Endothelial cell of umbilical vein (primary cell): Measurements from ENCODE around the gene CHERP. TPM values are rescaled to one million over a fixed set of nuclear protein-coding genes. Genes with fewer than 3 reads are reported as not detected.

ENCODE experiments used
- BruUV-seq: library from RNA; stranded (reverse); fragments of 400-500 nt; replicated peaks from 2 replicates; lab custom pipeline; 2021; lab: Mats Ljungman, UMichigan
- CTCF ChIA-PET: fragments of 300-600, 350-600 bp; sonication (Branson Sonifier 250); formaldehyde crosslinking; loops from one replicate; lab custom pipeline; 2021; ENCODE audit warnings: antibody characterized with exemption, inconsistent platforms; lab: Charles Lee
- POLR2A ChIA-PET: fragments of 300-600, 350-600 bp; sonication (Branson Sonifier 250); formaldehyde crosslinking; loops from one replicate; lab custom pipeline; 2021; ENCODE audit warnings: antibody characterized with exemption, inconsistent platforms; lab: Charles Lee
- DNase-seq: peaks from one replicate; pipeline ENCODE4 v3.0.0-alpha.2; 2011; ENCODE audit warnings: low read depth, low spot score
- FAIRE-seq: peaks from 2 replicates; lab custom pipeline; 2011; peaks lifted over from hg19 to GRCh38; lab: Jason Lieb, UNC
- H2AFZ ChIP-seq: 2 replicates; pipeline ENCODE4 v1.6.0; 2012; ENCODE audit warnings: low read depth, low read length, control low read depth, inconsistent platforms
- H3K27ac ChIP-seq: 2 replicates; pipeline ENCODE4 v1.5.1; 2011; ENCODE audit warnings: low read depth, mild to moderate bottlenecking, control low read depth, low read length, moderate library complexity; ENCODE audit not compliant: insufficient read depth
- H3K27me3 ChIP-seq, 2 experiments: 2 replicates each; pipeline versions ENCODE4 v1.6.0 to v1.6.1; 2011; ENCODE audit warnings: low read length in 2 of 2, mixed read lengths in 1 of 2; ENCODE audit not compliant: control insufficient read depth in 2 of 2, insufficient read depth in 2 of 2
- H3K36me3 ChIP-seq, 2 experiments: 2 replicates in 1 of 2; 3 replicates in 1 of 2; pipeline ENCODE4 v1.5.1; 2011; ENCODE audit warnings: low read length in 2 of 2, mild to moderate bottlenecking in 1 of 2, moderate library complexity in 1 of 2; ENCODE audit not compliant: control insufficient read depth in 2 of 2, insufficient read depth in 2 of 2; ENCODE audit errors: extremely low read depth in 1 of 2
- H3K4me1 ChIP-seq: 3 replicates; pipeline ENCODE4 v1.5.1; 2011; ENCODE audit warnings: mild to moderate bottlenecking, low read length; ENCODE audit not compliant: control insufficient read depth, insufficient read depth; ENCODE audit errors: extremely low read depth
- H3K4me2 ChIP-seq: 2 replicates; pipeline ENCODE4 v1.6.1; 2011; ENCODE audit warnings: low read length, control low read depth, mixed read lengths; ENCODE audit not compliant: insufficient read depth
- H3K4me3 ChIP-seq, 3 experiments: fragments of 200-600 bp in 1 of 3; sonication (generic), shearing (Covaris generic) in 1 of 3; replicated peaks in 1 of 3; 2 replicates each; pipeline ENCODE4 v1.5.1; 2011 to 2016; ENCODE audit warnings: control low read depth in 3 of 3, low read length in 3 of 3, mild to moderate bottlenecking in 2 of 3, inconsistent platforms in 1 of 3, low read depth in 1 of 3, moderate library complexity in 1 of 3; ENCODE audit not compliant: insufficient read depth in 1 of 3
- H3K79me2 ChIP-seq: 2 replicates; pipeline ENCODE4 v1.6.0; 2012; ENCODE audit warnings: low read length, inconsistent platforms; ENCODE audit not compliant: control insufficient read depth, insufficient read depth
- H3K9ac ChIP-seq: replicated peaks from 2 replicates; pipeline ENCODE3; 2011; ENCODE audit warnings: low read length, control low read depth; ENCODE audit not compliant: insufficient read depth; ENCODE audit errors: extremely low read depth
- H3K9me1 ChIP-seq: replicated peaks from 3 replicates; pipeline ENCODE4 v1.6.0; 2011; ENCODE audit warnings: mild to moderate bottlenecking, low read length; ENCODE audit not compliant: control insufficient read depth, insufficient read depth; ENCODE audit errors: extremely low read depth
- H3K9me3 ChIP-seq: replicated peaks from 2 replicates; pipeline ENCODE4 v1.5.1; 2012; ENCODE audit warnings: low read length, inconsistent platforms; ENCODE audit not compliant: control insufficient read depth, insufficient read depth
- H4K20me1 ChIP-seq: replicated peaks from 2 replicates; pipeline ENCODE3; 2011; ENCODE audit warnings: mild to moderate bottlenecking, low read length; ENCODE audit not compliant: control insufficient read depth, insufficient read depth; ENCODE audit errors: extremely low read depth
- EZH2 ChIP-seq: IDR thresholded peaks from 2 replicates; pipeline ENCODE4 v1.6.1; 2012; ENCODE audit warnings: borderline replicate concordance, low read depth, mild to moderate bottlenecking, moderate library complexity, low read length, inconsistent platforms; ENCODE audit not compliant: severe bottlenecking
- FOS ChIP-seq: IDR thresholded peaks from 2 replicates; pipeline ENCODE4 v1.6.1; 2011; ENCODE audit warnings: mild to moderate bottlenecking, low read length, moderate library complexity, borderline replicate concordance; ENCODE audit not compliant: insufficient read depth
- GATA2 ChIP-seq: IDR thresholded peaks from 2 replicates; pipeline ENCODE4 v1.7.0; 2011; ENCODE audit warnings: low read depth, mild to moderate bottlenecking, moderate library complexity, mixed read lengths, low read length; ENCODE audit not compliant: insufficient read length, insufficient read depth
- JUN ChIP-seq: IDR thresholded peaks from 2 replicates; pipeline ENCODE4 v1.6.1; 2011; ENCODE audit warnings: borderline replicate concordance, low read depth; ENCODE audit not compliant: insufficient read length, insufficient read depth
- MAX ChIP-seq: IDR thresholded peaks from 2 replicates; pipeline ENCODE4 v1.6.1; 2011; ENCODE audit not compliant: insufficient read depth, insufficient read length
- MYC ChIP-seq: IDR thresholded peaks from one replicate; pipeline ENCODE4 v1.6.1; 2011; ENCODE audit warnings: mild to moderate bottlenecking, low read depth, low read length
- POLR2A ChIP-seq: IDR thresholded peaks from 2 replicates; pipeline ENCODE4 v1.6.1; 2012; ENCODE audit warnings: low read depth, mild to moderate bottlenecking, control low read depth, low read length
- POLR2AphosphoS5 ChIP-seq: IDR thresholded peaks from 2 replicates; pipeline ENCODE4 v1.6.1; 2012; ENCODE audit warnings: low read depth, mild to moderate bottlenecking, control low read depth, low read length, moderate library complexity; ENCODE audit not compliant: insufficient read depth
- dilution Hi-C: fragments of 300-500 bp; cut with MboI; formaldehyde crosslinking; loops from one replicate; pipeline ENCODE4 v1.15.0; 2019; ENCODE audit warnings: low sequenced_read_pairs; ENCODE audit not compliant: extremely low pct_ligation_motif_present
- intact Hi-C: fragments of 100-400 bp; cut with micrococcal nuclease; formaldehyde crosslinking; loops from one replicate; pipeline ENCODE4 v1.10.0; 2022
- polyA plus RNA-seq, 4 experiments: library from polyadenylated mRNA; depleted of rRNA in 3 of 4; stranded (reverse) in 3 of 4; unstranded in 1 of 4; fragments of >200 nt; gene quantifications; 2 replicates each; pipeline versions ENCODE4 v1.2.1 to v1.2.3, GENCODE V29; 2011 to 2012; ENCODE audit warnings: missing spikeins in 1 of 4
- total RNA-seq: library from RNA; stranded (reverse); gene quantifications from 2 replicates; pipeline ENCODE4 v1.2.3, GENCODE V29; 2021

Gene CHERP
- total and polyA plus RNA-seq, 2 donors (not counting 3 experiments of a cell fraction or from before 2014, with no cell fraction given): 8.9 to 53.9 TPM

GRCh38 chr19:16561382-16561781 is 19.1 kb upstream of the CHERP start:
- TF ChIP-seq MAX (no peak), JUN (no peak), POLR2AphosphoS5 (no peak), FOS (no peak), MYC (no peak)
- Histone ChIP-seq H3K4me3 (no peak overlapping the region), H3K4me1 (peaks cover 6% of the 10 kb centered on the region), H4K20me1 (no peaks in the 10 kb centered on the region), H3K36me3 (peaks cover 18 to 21% of the 10 kb centered on the region in 2 experiments), H3K9me1 (no peaks in the 10 kb centered on the region), H3K9me3 (no peaks in the 10 kb centered on the region), H3K9ac (no peak overlapping the region), H3K79me2 (no peaks in the 10 kb centered on the region), H3K27ac (no peak overlapping the region), H3K27me3 (no peaks in the 10 kb centered on the region), H3K4me2 (no peak overlapping the region), H2AFZ (no peak overlapping the region)
- BruUV-seq: no TSS peak
- ChIA-PET CTCF (interaction anchor here (1.9 kb wide), 1 partner anchor 18 kb away, joined by 4 read pairs; no protein-coding TSS in a partner anchor), POLR2A (no interaction called here)
- DNase-seq (no peak), FAIRE-seq (no peak)
- intact Hi-C loops: no loop called here
- dilution Hi-C loops: no loop called here

DNA sequence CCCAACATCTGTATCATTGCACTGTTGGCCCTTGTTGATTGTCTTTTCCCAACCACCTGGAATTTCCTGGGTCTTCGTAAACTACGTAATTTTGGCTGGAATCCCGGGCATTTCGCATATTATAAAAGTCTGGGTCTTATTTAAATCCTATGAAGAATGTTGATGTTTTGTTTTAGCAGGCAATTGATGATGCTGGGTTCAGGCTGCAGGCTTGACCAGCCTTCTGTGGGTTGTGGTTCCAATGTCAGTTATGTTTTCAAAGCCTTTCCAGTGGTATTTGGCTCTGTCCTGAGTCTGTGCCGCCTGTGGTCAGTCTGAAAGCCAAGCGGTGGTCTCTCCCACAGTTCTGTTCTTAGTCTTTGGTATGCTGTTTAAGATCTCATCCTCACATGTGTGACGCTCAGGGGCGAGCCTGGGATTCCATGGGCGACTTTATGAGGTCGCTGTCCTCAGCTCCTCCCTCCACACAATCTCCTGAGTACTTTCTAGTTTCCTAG is 17.6 kb upstream of the CHERP start:
- no peaks in the 10 kb centered on the region for H3K9me3 ChIP-seq
- H3K79me2 ChIP-seq: no peaks in the 10 kb centered on the region
- no peaks in the 10 kb centered on the region for H4K20me1 ChIP-seq
- no peaks in the 10 kb centered on the region for H3K4me1 ChIP-seq
- no peak overlapping the region for H3K9ac ChIP-seq
- ChIA-PET POLR2A (no interaction called here), CTCF (no interaction called here)
- peak; percentile 12 for DNase-seq
- H3K36me3 ChIP-seq: peaks cover 15 to 30% of the 10 kb centered on the region in 2 experiments
- no peak overlapping the region for H3K27ac ChIP-seq
- BruUV-seq: no TSS peak
- H3K27me3 ChIP-seq: no peaks in the 10 kb centered on the region
- intact Hi-C loops (no loop called here), dilution Hi-C loops (no loop called here)
- H3K4me2 ChIP-seq: no peak overlapping the region
- TF ChIP-seq POLR2A (no peak), EZH2 (no peak), GATA2 (no peak), MYC (no peak), JUN (no peak), FOS (no peak), MAX (no peak), POLR2AphosphoS5 (no peak)
- H3K4me3 ChIP-seq: no peak overlapping the region
- no peak overlapping the region for H2AFZ ChIP-seq
- no peaks in the 10 kb centered on the region for H3K9me1 ChIP-seq
- no peak for FAIRE-seq
